HCT116 (cell line): ENCODE measurements around the gene EGFLAM.

Experiments used
- CTCF ChIP-seq, 3 experiments: fragments of 200-600 bp in 1 of 3; sonication (generic) in 1 of 3; IDR thresholded peaks in 2 of 3; conservative IDR thresholded peaks in 1 of 3; 2 replicates each; pipeline ENCODE4 v1.5.1; 2012 to 2017; ENCODE audit warnings: low read depth in 2 of 3, low read length in 2 of 3, antibody characterized with exemption in 1 of 3, borderline replicate concordance in 1 of 3, control low read depth in 1 of 3, mild to moderate bottlenecking in 1 of 3, mixed read lengths in 1 of 3, mixed run types in 1 of 3, moderate library complexity in 1 of 3; ENCODE audit not compliant: insufficient read depth in 1 of 3
- EZH2 ChIP-seq: fragments of 200-600 bp; sonication (generic); IDR thresholded peaks from 2 replicates; pipeline ENCODE4 v1.6.1; 2017; ENCODE audit warnings: antibody characterized with exemption, mixed run types
- EZH2phosphoT487 ChIP-seq: fragments of 200-600 bp; IDR thresholded peaks from 2 replicates; pipeline ENCODE4 v1.6.1; 2018; ENCODE audit warnings: antibody characterized with exemption, borderline replicate concordance
- JUND ChIP-seq: IDR thresholded peaks from 2 replicates; pipeline ENCODE4 v1.6.1; 2012
- POLR2A ChIP-seq: IDR thresholded peaks from 2 replicates; pipeline ENCODE4 v1.7.0; 2011; ENCODE audit warnings: borderline replicate concordance; ENCODE audit not compliant: insufficient read depth, insufficient read length; ENCODE audit errors: extremely low read depth
- POLR2AphosphoS5 ChIP-seq: IDR thresholded peaks from 2 replicates; pipeline ENCODE4 v1.6.1; 2011; ENCODE audit warnings: mild to moderate bottlenecking, low read depth, low read length, moderate library complexity
- TCF7L2 ChIP-seq: IDR thresholded peaks from 2 replicates; pipeline ENCODE4 v1.7.0; 2011; ENCODE audit warnings: borderline replicate concordance, inconsistent platforms; ENCODE audit not compliant: insufficient read depth, insufficient read length; ENCODE audit errors: extremely low read depth
- ZBTB33 ChIP-seq: IDR thresholded peaks from 2 replicates; pipeline ENCODE4 v1.6.1; 2011; ENCODE audit warnings: mild to moderate bottlenecking, low read length, moderate library complexity; ENCODE audit not compliant: insufficient replicate concordance; ENCODE audit errors: extremely low read depth
- ZNF274 ChIP-seq: fragments of 200-500 bp; sonication (Bioruptor generic); IDR thresholded peaks from 2 replicates; pipeline ENCODE4 v1.6.1; 2014; ENCODE audit warnings: mild to moderate bottlenecking, low read depth, low read length, inconsistent platforms
- TF ChIP-seq, protein P1 (sequence below): IDR thresholded peaks from 2 replicates; pipeline ENCODE4 v1.6.1; 2012

GRCh38 chr5:38212307-38212706, 46.1 kb upstream of the EGFLAM start:
- TF ChIP-seq EZH2 (no peak), POLR2A (no peak), CTCF (IDR thresholded peaks at IDR 0.05 in 2 of 3, conservative IDR thresholded peaks at IDR 0.05 in 1 of 3; ENCODE audit: borderline replicate concordance in 1 of 3, insufficient read depth in 1 of 3, low read depth in 2 of 3, low read length in 2 of 3) (no peak), ZNF274 (no peak), TCF7L2 (no peak), ZBTB33 (no peak), EZH2phosphoT487 (no peak), POLR2AphosphoS5 (no peak), JUND (no peak)
- TF ChIP-seq, protein P1, sequence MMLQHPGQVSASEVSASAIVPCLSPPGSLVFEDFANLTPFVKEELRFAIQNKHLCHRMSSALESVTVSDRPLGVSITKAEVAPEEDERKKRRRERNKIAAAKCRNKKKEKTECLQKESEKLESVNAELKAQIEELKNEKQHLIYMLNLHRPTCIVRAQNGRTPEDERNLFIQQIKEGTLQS, result no peak
